Adrenal gland (tissue), 19 donors: ENCODE data around the gene ZNF224. TPM values are rescaled to one million over a fixed set of nuclear protein-coding genes. Genes with fewer than 3 reads are reported as not detected.

Experiments
- DNase-seq, 7 donors: peaks; one replicate each; pipeline ENCODE4 v3.0.0-alpha.2; 2019 to 2020
- H3K27ac ChIP-seq, 5 donors: fragments of 200-600 bp; sonication (generic) in 4 of 5; 1 replicate in 3 of 5; 2 replicates in 2 of 5; pipeline versions ENCODE4 v1.5.1 to v1.8.0; 2016 to 2020; ENCODE audit warnings: mild to moderate bottlenecking in 1 of 5
- H3K27me3 ChIP-seq: fragments of 200-600 bp; 2 replicates; pipeline ENCODE4 v1.8.0; 2021
- H3K36me3 ChIP-seq, 2 donors: fragments of 200-600 bp; replicated peaks in 1 of 2; 1 replicate in 1 of 2; 2 replicates in 1 of 2; pipeline versions ENCODE4 v1.5.1 to v1.8.0; 2018 to 2022
- H3K4me1 ChIP-seq, 2 donors: fragments of 200-600 bp; replicated peaks in 1 of 2; 1 replicate in 1 of 2; 2 replicates in 1 of 2; pipeline versions ENCODE4 v1.5.1 to v1.8.0; 2018 to 2021
- H3K4me3 ChIP-seq, 4 donors: fragments of 200-600 bp; sonication (generic) in 3 of 4; one replicate each; pipeline ENCODE4 v1.5.1; 2016 to 2018
- H3K9me3 ChIP-seq, 3 donors: fragments of 200-600 bp; sonication (generic) in 1 of 3; replicated peaks in 1 of 3; 1 replicate in 2 of 3; 2 replicates in 1 of 3; pipeline versions ENCODE4 v1.5.1 to v1.8.0; 2016 to 2021
- CTCF ChIP-seq, 6 experiments: fragments of 450-650 bp in 4 of 6; fragments of 200-600 bp in 2 of 6; sonication (generic) in 1 of 6; IDR thresholded peaks; 1 replicate in 5 of 6; 2 replicates in 1 of 6; pipeline versions ENCODE4 v1.5.1 to v1.8.0; 2016 to 2021; ENCODE audit warnings: antibody characterized with exemption in 6 of 6, mild to moderate bottlenecking in 2 of 6, moderate library complexity in 1 of 6
- POLR2A ChIP-seq, 2 donors: fragments of 450-650 bp; IDR thresholded peaks; one replicate each; pipeline ENCODE4 v1.6.1; 2017; ENCODE audit warnings: antibody characterized with exemption in 2 of 2, mild to moderate bottlenecking in 2 of 2, moderate library complexity in 1 of 2
- WGBS, 4 donors: extraction: QIAGEN DNeasy Blood & Tissue Kit in 2 of 4; methylation state at CpG; one replicate each; pipeline versions ENCODE4 v1.1.5 to v1.1.7; 2013 to 2017; 5-methylcytosine and 5-hydroxymethylcytosine counted together
- intact Hi-C, 2 donors: fragments of 100-400 bp; cut with DNase I; formaldehyde crosslinking; loops; one replicate each; pipeline versions ENCODE4 v1.14.1 to v1.15.0; 2022 to 2023
- long read RNA-seq, 10 donors: library from polyadenylated mRNA in 3 of 10; unstranded in 2 of 10; stranded (forward) in 1 of 10; transcript quantifications; one replicate each; pipeline ENCODE4 v2.0.0 and lab custom pipeline, GENCODE V29; 2021 to 2026
- polyA plus RNA-seq, 3 donors: library from polyadenylated mRNA; stranded (reverse); fragments of 200-250 nt in 2 of 3; fragments of 350-450 nt in 1 of 3; fragmentation: Illumina TruSeq in 1 of 3; extraction: RNeasy Lipid Tissue Mini Kit (QIAGEN cat#74804) in 1 of 3; gene quantifications; one replicate each; pipeline ENCODE4 v1.2.3, GENCODE V29; 2013 to 2014
- total RNA-seq, 9 donors: library from RNA; depleted of rRNA in 4 of 9; stranded (reverse); fragments of >200 nt in 4 of 9; fragments of 120-200 nt in 1 of 9; fragmentation: NEBNext Ultra II Directional in 1 of 9; extraction: Animal tissue kit (Norgen Biotek cat#: 25700) in 1 of 9; gene quantifications; one replicate each; pipeline versions ENCODE4 v1.1.0 to v1.2.4, GENCODE V29; 2013 to 2023
- donor health status: healthy with polysubstance abuse.
- donor health status: Bipolar disorder and iron deficiency.
- donor health status: DM: yes; HTN: yes; CAD: no.
- donor health status: DM: no; HTN: no; CAD: no.
- donor health status: DM: no; HTN: no; CAD: no.
- donor health status: DM: yes; HTN: yes; CAD: no.

The ZNF224 gene
- total RNA-seq (10 to 100 TPM; 14.6 to 35.1 (median 29.8) TPM), polyA plus RNA-seq (10 to 100 TPM; 14.5 to 44.6 (median 30.8) TPM)
- long read RNA-seq, donor 1, partial matches to known transcripts = 0 of 5 reads
- long read RNA-seq, donor 1, other reads (novel, unspliced or antisense) = 0 of 5 reads
- long read RNA-seq, donor 2, transcript ZNF224-203 (1 exons, 1,552 nt) = major isoform, 7 of 9 reads
- long read RNA-seq, donor 2, partial matches to known transcripts = 0 of 9 reads
- long read RNA-seq, donor 2, other reads (novel, unspliced or antisense) = 0 of 9 reads
- long read RNA-seq, donor 3, transcript ZNF224-208 (1 exons, 2,994 nt) = major isoform, 9 of 10 reads
- long read RNA-seq, donor 3, partial matches to known transcripts = 0 of 10 reads
- long read RNA-seq, donor 3, other reads (novel, unspliced or antisense) = 0 of 10 reads
- long read RNA-seq, donor 4, partial matches to known transcripts = 0 of 6 reads
- long read RNA-seq, donor 4, other reads (novel, unspliced or antisense) = 4 of 6 reads
- long read RNA-seq, donor 5, transcript ZNF224-201 (6 exons, 3,980 nt) = major isoform, 13 of 29 reads
- long read RNA-seq, donor 5, partial matches to known transcripts = 2 of 29 reads
- long read RNA-seq, donor 5, other reads (novel, unspliced or antisense) = 13 of 29 reads
- long read RNA-seq, donor 6, partial matches to known transcripts = 0 of 4 reads
- long read RNA-seq, donor 6, other reads (novel, unspliced or antisense) = 1 of 4 reads
- long read RNA-seq, donor 7, transcript ZNF224-203 (1 exons, 1,552 nt) = major isoform, 6 of 10 reads
- long read RNA-seq, donor 7, partial matches to known transcripts = 0 of 10 reads
- long read RNA-seq, donor 7, other reads (novel, unspliced or antisense) = 0 of 10 reads
- long read RNA-seq, donor 8, partial matches to known transcripts = 0 of 3 reads
- long read RNA-seq, donor 8, other reads (novel, unspliced or antisense) = 0 of 3 reads
- long read RNA-seq, donor 9, transcript ZNF224-208 (1 exons, 2,994 nt) = major isoform, 5 of 5 reads
- long read RNA-seq, donor 9, partial matches to known transcripts = 0 of 5 reads
- long read RNA-seq, donor 9, other reads (novel, unspliced or antisense) = 0 of 5 reads
- long read RNA-seq, donor 10, transcript ZNF224-208 (1 exons, 2,994 nt) = major isoform, 5 of 7 reads
- long read RNA-seq, donor 10, partial matches to known transcripts = 0 of 7 reads
- long read RNA-seq, donor 10, other reads (novel, unspliced or antisense) = 0 of 7 reads

GRCh38 chr19:44093931-44094765 lies at the start of gene ZNF224:
TSS of gene ZNF224 (plus strand) at chr19:44094361. CDS start at chr19:44097874, 3,513 bp downstream.
- TF ChIP-seq POLR2A (IDR thresholded peaks at IDR 0.05) (peak in 1 of 2 donors; percentile 63), CTCF (IDR thresholded peaks at IDR 0.05) (no peak)

DNA sequence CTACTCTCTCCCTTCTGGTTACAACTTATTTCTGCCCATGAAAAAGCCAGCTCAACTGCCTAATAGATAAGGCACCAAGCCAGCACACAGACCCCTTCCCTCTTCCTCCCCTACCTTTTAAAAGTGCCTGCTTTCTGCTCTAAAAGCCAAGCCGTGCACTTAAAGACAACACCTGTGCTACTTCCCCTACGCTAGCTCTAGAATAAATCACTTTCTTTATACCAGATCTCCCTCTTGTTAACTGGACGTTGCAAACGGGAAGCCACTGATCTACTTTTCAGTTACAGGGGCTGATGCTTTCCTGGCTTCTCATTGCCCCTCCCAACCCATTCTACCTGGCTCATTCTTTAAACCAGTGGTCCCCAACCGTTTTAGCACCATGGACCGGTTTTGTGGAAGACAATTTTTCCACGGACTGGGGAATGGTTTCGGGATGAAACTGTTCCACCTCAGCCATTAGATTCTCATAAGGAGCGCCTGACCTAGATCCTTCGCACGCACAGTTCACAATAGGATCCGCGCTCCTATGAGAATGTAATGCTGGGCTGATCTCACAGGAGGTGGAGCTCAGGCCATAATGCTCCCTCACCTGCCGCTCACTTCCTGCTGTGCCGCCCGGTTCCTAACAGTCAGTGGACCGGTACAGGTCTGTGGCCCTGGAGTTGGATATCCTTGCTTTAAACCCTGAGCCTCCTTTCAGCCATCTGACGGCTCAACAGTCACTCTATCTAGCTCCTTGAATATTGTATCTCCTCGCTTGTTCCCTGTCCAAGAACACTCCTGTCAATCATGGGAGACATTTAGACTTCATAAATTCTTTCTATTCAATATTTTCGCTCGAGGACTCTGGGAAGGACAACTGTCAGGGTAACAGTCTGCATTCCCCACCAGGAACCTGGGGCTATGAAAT lies 43.2 kb upstream of the ZNF224 start:
- Histone ChIP-seq H3K27ac (peak overlapping the region in 2 of 5 donors; percentile 48 to 83), H3K4me1 (peaks cover 7 to 14% of the 10 kb centered on the region in 2 donors), H3K4me3 (peak overlapping the region; percentile 31 to 86 (median 50)), H3K36me3 (peaks cover 0 to 6% of the 10 kb centered on the region in 2 donors), H3K9me3 (no peaks in the 10 kb centered on the region), H3K27me3 (no peaks in the 10 kb centered on the region)
- TF ChIP-seq POLR2A (IDR thresholded peaks at IDR 0.05) (no peak), CTCF (IDR thresholded peaks at IDR 0.05) (no peak)
- 11 to 16% (median 11%) methylated on average over 13 to 21 of the region's 21 CpGs for WGBS, 4 donors
- intact Hi-C loops = no loop called here
- peak in 2 of 7 donors; percentile 8 to 10 for DNase-seq

More at GRCh38 chr19:44093931-44094765, at the start of gene ZNF224:
- intact Hi-C loops = no loop called here
- DNase-seq = peak; percentile 91 to 96 (median 94)
- WGBS, 4 donors = 0 to 1% (median 0%) methylated on average over 25 to 50 of the region's 50 CpGs
- Histone ChIP-seq H3K4me1 (peaks cover 0 to 16% of the 10 kb centered on the region in 2 donors), H3K27ac (peak within 1 kb of the TSS in 4 of 5 donors; percentile 73 to 90 (median 82)), H3K4me3 (peak within 1 kb of the TSS; percentile 20 to 93 (median 80)), H3K36me3 (peaks cover 0 to 17% of the 10 kb centered on the region in 2 donors), H3K9me3 (no peaks in the 10 kb centered on the region), H3K27me3 (no peaks in the 10 kb centered on the region)

DNA sequence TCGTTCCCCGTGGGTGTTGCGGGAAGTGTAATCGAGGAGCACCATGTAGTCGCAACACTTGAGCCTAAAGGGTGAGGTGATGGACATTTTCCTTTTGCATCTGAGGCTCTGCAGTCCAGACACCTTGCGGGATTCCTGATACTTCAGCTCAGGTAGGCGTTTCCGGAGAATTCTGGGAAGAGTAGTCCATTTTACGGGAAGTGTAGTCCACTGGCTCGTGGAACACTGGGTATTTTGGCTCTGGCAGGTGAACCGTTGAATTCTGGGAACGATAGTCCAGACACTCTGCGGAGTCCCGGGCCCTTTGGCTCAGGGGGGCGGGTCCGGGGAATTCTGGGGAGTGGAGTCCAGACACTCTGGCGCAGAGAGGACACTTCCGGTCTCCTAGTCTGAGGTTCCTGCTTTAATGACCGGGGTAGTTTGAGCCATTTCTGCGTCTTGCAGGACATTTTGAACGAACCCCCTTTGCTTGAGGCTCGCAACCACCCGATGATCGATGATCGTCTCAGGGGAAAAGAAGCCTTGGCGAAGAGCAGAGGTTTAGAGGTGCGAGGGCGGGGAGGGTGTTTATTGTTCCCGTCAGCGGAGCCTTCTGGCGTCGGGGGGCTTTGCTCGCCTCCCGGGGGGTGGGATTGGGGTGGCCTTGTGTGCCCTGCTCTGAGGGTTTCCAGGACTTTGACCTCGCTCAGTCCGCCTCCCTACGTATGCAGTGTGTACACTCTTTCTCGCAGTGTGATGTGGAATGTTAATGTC lies 42.3 kb upstream of the ZNF224 start, which contains the start of gene ZNF223:
TSS of gene ZNF223 (plus strand) at position 387 of the 753 bp plus-strand sequence. CDS start 3,141 bp downstream, outside the sequence.
- H3K4me3 ChIP-seq = peak within 1 kb of the TSS; percentile 46 to 86 (median 59)
- intact Hi-C loops = no loop called here
- no peaks in the 10 kb centered on the region for H3K9me3 ChIP-seq
- peaks cover 7 to 14% of the 10 kb centered on the region in 2 donors for H3K4me1 ChIP-seq
- no peaks in the 10 kb centered on the region for H3K27me3 ChIP-seq
- peak; percentile 94 to 99 (median 96) for DNase-seq
- TF ChIP-seq CTCF (IDR thresholded peaks at IDR 0.05) = no peak
- peak in 1 of 2 donors; percentile 49 for TF ChIP-seq POLR2A (IDR thresholded peaks at IDR 0.05)
- 1 to 2% (median 1%) methylated on average over 26 to 38 of the region's 38 CpGs for WGBS, 4 donors
- H3K36me3 ChIP-seq = peaks cover 0 to 6% of the 10 kb centered on the region in 2 donors
- H3K27ac ChIP-seq = peak within 1 kb of the TSS in 3 of 5 donors; percentile 41 to 83 (median 48)
